Measurements from ENCODE around the gene TRIM39. TPM values are rescaled to one million over a fixed set of nuclear protein-coding genes. Genes with fewer than 3 reads are reported as not detected.
"Not testable (repeated sequence)": the region's sequence is repeated elsewhere in the genome, so short reads cannot be mapped to it uniquely, and the experiment has no call there.

TRIM39 gene
- total RNA-seq, 4 donors from 2014 or later = 8.6 to 15.2 (median 12.6) TPM

- no peak for DNase-seq (ENCODE audit: low spot score in 2 of 2)
- 51 to 54% methylated on average over 13 of the region's 13 CpGs for WGBS, 2 donors
- no peak for TF ChIP-seq CTCF (IDR thresholded peaks at IDR 0.05)
- TF ChIP-seq POLR2A (IDR thresholded peaks at IDR 0.05) = no peak
- intact Hi-C loops (cut with DNase I; ENCODE audit: low total_unique reads) = no loop called here
- H3K4me3 ChIP-seq (ENCODE audit: low read depth, poor library complexity, severe bottlenecking) = no peak overlapping the region
These were observed 33.4 kb downstream of the TRIM39 start for GRCh38 chr6:30360139-30360538.

GRCh38 chr6:30361661-30362060, 34.9 kb downstream of the TRIM39 start:
- no peak for TF ChIP-seq POLR2A (IDR thresholded peaks at IDR 0.05)
- TF ChIP-seq CTCF (IDR thresholded peaks at IDR 0.05) = no peak
- intact Hi-C loops (cut with DNase I; ENCODE audit: low total_unique reads) = no loop called here
- H3K4me3 ChIP-seq (ENCODE audit: low read depth, poor library complexity, severe bottlenecking) = no peak overlapping the region
- DNase-seq (ENCODE audit: low spot score in 2 of 2) = no peak
- 85 to 96% methylated on average over 2 of the region's 2 CpGs for WGBS, 2 donors

GRCh38 chr6:30363459-30363858, 36.7 kb downstream of the TRIM39 start:
- DNase-seq (ENCODE audit: low spot score in 2 of 2) = no peak
- no peak for TF ChIP-seq POLR2A (IDR thresholded peaks at IDR 0.05)
- TF ChIP-seq CTCF (IDR thresholded peaks at IDR 0.05) = no peak
- 71 to 90% methylated on average over 2 of the region's 2 CpGs for WGBS, 2 donors
- intact Hi-C loops (cut with DNase I; ENCODE audit: low total_unique reads) = no loop called here
- H3K4me3 ChIP-seq (ENCODE audit: low read depth, poor library complexity, severe bottlenecking) = no peak overlapping the region

- no peak overlapping the region for H3K4me3 ChIP-seq (ENCODE audit: low read depth, poor library complexity, severe bottlenecking)
- TF ChIP-seq POLR2A (IDR thresholded peaks at IDR 0.05) (no peak), CTCF (IDR thresholded peaks at IDR 0.05) (no peak)
- intact Hi-C loops (cut with DNase I; ENCODE audit: low total_unique reads) = no loop called here
- WGBS, 2 donors = 77 to 81% methylated on average over 2 of the region's 2 CpGs
- no peak for DNase-seq (ENCODE audit: low spot score in 2 of 2)
These were observed 37.9 kb downstream of the TRIM39 start for GRCh38 chr6:30364591-30364990.

- DNase-seq (ENCODE audit: low spot score in 2 of 2); H3K4me3 ChIP-seq (ENCODE audit: low read depth, poor library complexity, severe bottlenecking); intact Hi-C loops (cut with DNase I; ENCODE audit: low total_unique reads): not testable (repeated sequence)
- 37 to 40% methylated on average over 1 of the region's 1 CpG for whole genome bisulfite sequencing, 2 donors
These were observed 42.6 kb downstream of the TRIM39 start for GRCh38 chr6:30369280-30369679.

GRCh38 chr6:30378290-30378937, 51.7 kb downstream of the TRIM39 start:
- no peak for TF ChIP-seq CTCF (IDR thresholded peaks at IDR 0.05)
- no peak for TF ChIP-seq POLR2A (IDR thresholded peaks at IDR 0.05)
- intact Hi-C loops (cut with DNase I; ENCODE audit: low total_unique reads) = no loop called here
- WGBS, 2 donors = 0 to 6% methylated on average over 1 of the region's 1 CpG
- DNase-seq (ENCODE audit: low spot score in 2 of 2) = no peak
- no peak overlapping the region for H3K4me3 ChIP-seq (ENCODE audit: low read depth, poor library complexity, severe bottlenecking)

Measured in lower leg skin (tissue), 4 donors.